HFFc6 (cell line): ENCODE results near the gene IL23R. TPM values are rescaled to one million over a fixed set of nuclear protein-coding genes. Genes with fewer than 3 reads are reported as not detected.

Experiments used
- DNase-seq: peaks from one replicate; pipeline ENCODE4 v3.0.0-alpha.2; 2018
- H3K27ac Mint-ChIP-seq: 2 replicates; pipeline ENCODE4 v1.8.0; 2020; ENCODE audit warnings: mild to moderate bottlenecking, mixed read lengths
- H3K27me3 Mint-ChIP-seq: 2 replicates; pipeline ENCODE4 v1.8.0; 2021; ENCODE audit warnings: mild to moderate bottlenecking, moderate library complexity, mixed read lengths; ENCODE audit not compliant: insufficient read depth
- H3K36me3 Mint-ChIP-seq: 2 replicates; pipeline ENCODE4 v1.8.0; 2021; ENCODE audit warnings: low read depth, mixed read lengths
- H3K4me1 Mint-ChIP-seq: 2 replicates; pipeline ENCODE4 v1.8.0; 2020; ENCODE audit warnings: low read depth, mixed read lengths
- H3K4me3 Mint-ChIP-seq: 2 replicates; pipeline ENCODE4 v1.8.0; 2020; ENCODE audit warnings: mild to moderate bottlenecking, moderate library complexity, mixed read lengths
- H3K9me3 Mint-ChIP-seq: 2 replicates; pipeline ENCODE4 v1.8.0; 2020; ENCODE audit warnings: mild to moderate bottlenecking, mixed read lengths
- CTCF ChIP-seq: fragments of 200-600 bp; sonication (generic); IDR thresholded peaks from 2 replicates; pipeline ENCODE4 v1.5.0; 2021; ENCODE audit warnings: antibody characterized with exemption, mild to moderate bottlenecking
- total RNA-seq, 6 experiments: library from RNA; stranded (reverse); fragmentation: NEBNext Ultra II Directional; extraction: Animal tissue kit (Norgen Biotek cat#: 25700); gene quantifications; 2 replicates in 1 of 6; 3 replicates in 5 of 6; pipeline ENCODE4 v1.2.3, GENCODE V29; 2021

The IL23R gene
- total RNA-seq, 6 experiments from 2014 or later: not detected

DNA sequence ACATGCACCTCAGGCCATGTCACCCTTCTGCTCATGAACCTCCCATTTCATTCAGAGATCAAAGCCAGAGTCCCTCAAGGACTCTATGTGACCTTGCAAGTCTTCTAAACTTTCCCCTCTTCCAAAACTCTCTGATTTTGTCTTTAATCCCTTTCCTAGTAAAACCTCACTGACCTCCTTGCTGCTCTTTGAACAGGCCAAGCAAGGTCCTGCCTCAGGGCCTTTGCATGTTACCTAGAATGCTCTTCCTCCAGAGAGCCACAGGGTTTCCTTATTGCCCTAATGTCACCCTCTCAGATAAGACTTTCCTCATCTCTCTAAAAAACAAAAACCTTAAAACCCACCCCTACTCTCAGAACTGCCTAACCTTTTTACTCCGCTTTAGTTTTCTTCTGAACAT is 26.6 kb downstream of the IL23R start:
- no peak for TF ChIP-seq CTCF
- H3K27me3 Mint-ChIP-seq: peaks cover 4% of the 10 kb centered on the region; the same call in 1 of the 2 replicates
- no peaks in the 10 kb centered on the region for H3K4me1 Mint-ChIP-seq
- no peaks in the 10 kb centered on the region for H3K9me3 Mint-ChIP-seq
- H3K27ac Mint-ChIP-seq: no peak overlapping the region
- H3K4me3 Mint-ChIP-seq: no peak overlapping the region
- DNase-seq: no peak
- H3K36me3 Mint-ChIP-seq: no peaks in the 10 kb centered on the region

GRCh38 chr1:67193704-67194103 is 27.4 kb downstream of the IL23R start:
- no peaks in the 10 kb centered on the region for H3K9me3 Mint-ChIP-seq
- H3K27ac Mint-ChIP-seq: no peak overlapping the region
- no peaks in the 10 kb centered on the region for H3K36me3 Mint-ChIP-seq
- DNase-seq: no peak
- no peak overlapping the region for H3K4me3 Mint-ChIP-seq
- TF ChIP-seq CTCF: no peak
- H3K27me3 Mint-ChIP-seq: peaks cover 4% of the 10 kb centered on the region; the same call in 1 of the 2 replicates
- no peaks in the 10 kb centered on the region for H3K4me1 Mint-ChIP-seq

GRCh38 chr1:67194209-67194863 is 28.1 kb downstream of the IL23R start:
- no peak for TF ChIP-seq CTCF
- H3K9me3 Mint-ChIP-seq: no peaks in the 10 kb centered on the region
- H3K36me3 Mint-ChIP-seq: no peaks in the 10 kb centered on the region
- no peaks in the 10 kb centered on the region for H3K4me1 Mint-ChIP-seq
- H3K4me3 Mint-ChIP-seq: no peak overlapping the region
- H3K27me3 Mint-ChIP-seq: peaks cover 4% of the 10 kb centered on the region; the same call in 1 of the 2 replicates
- H3K27ac Mint-ChIP-seq: no peak overlapping the region
- DNase-seq: no peak

DNA sequence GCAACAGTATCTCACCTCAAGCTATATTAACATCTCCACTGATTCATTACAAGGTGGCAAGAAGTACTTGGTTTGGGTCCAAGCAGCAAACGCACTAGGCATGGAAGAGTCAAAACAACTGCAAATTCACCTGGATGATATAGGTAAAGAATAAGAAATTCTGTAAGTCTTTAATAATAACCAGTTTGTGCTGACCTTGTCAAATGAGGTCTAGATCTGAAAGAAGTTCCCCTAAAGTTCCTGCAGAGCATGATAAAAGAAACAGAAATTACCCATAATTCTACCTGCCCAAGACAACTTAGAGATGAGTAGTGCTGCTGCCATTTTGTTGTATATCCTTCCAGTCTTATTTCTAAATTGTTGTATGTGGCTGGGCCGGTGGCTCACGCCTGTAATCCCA is 34.5 kb downstream of the IL23R start:
- Mint-ChIP-seq H3K4me1 (peaks cover 6% of the 10 kb centered on the region), H3K27ac (no peak overlapping the region), H3K4me3 (no peak overlapping the region), H3K27me3 (peaks cover 6% of the 10 kb centered on the region), H3K36me3 (no peaks in the 10 kb centered on the region), H3K9me3 (no peaks in the 10 kb centered on the region)
- no peak for DNase-seq
- no peak for TF ChIP-seq CTCF

GRCh38 chr1:67201891-67202290 is 35.6 kb downstream of the IL23R start:
- Mint-ChIP-seq H3K27ac (no peak overlapping the region), H3K27me3 (peaks cover 15% of the 10 kb centered on the region), H3K4me3 (no peak overlapping the region), H3K36me3 (no peaks in the 10 kb centered on the region), H3K9me3 (no peaks in the 10 kb centered on the region), H3K4me1 (peaks cover 6% of the 10 kb centered on the region)
- no peak for TF ChIP-seq CTCF
- DNase-seq: peak; percentile 20
